ENCODE data around the gene ABCA4. TPM values are rescaled to one million over a fixed set of nuclear protein-coding genes. Genes with fewer than 3 reads are reported as not detected.

ABCA4 gene
- total RNA-seq, 1 experiment from 2014 or later: 0.15 TPM

Other genes with a start within 250 kb of the ABCA4 start
- 26.7 and 50.1 TPM in 2 replicates for gene DNTTIP2, start 241.9 kb downstream of the ABCA4 start, total RNA-seq (2014; rRNA removed; shearing (Covaris generic))
- 19.8 and 27.4 TPM in 2 replicates for gene GCLM, start 211.7 kb downstream of the ABCA4 start, total RNA-seq (2014; rRNA removed; shearing (Covaris generic))
- 37.2 and 55.9 TPM in 2 replicates for gene ARHGAP29, start 116.4 kb upstream of the ABCA4 start, total RNA-seq (2014; rRNA removed; shearing (Covaris generic))